Activated CD8-positive, alpha-beta T cell treated with anti-CD3 and anti-CD28 coated beads for 36 hours (primary cell): Measurements from ENCODE around the gene FAM53C. TPM values are rescaled to one million over a fixed set of nuclear protein-coding genes. Genes with fewer than 3 reads are reported as not detected.

ENCODE experiments used
- ATAC-seq: fragments of 200-7000 bp; cut with Tn5 transposase; one replicate; pipeline ENCODE4 v1.10.0; 2021; ENCODE audit warnings: mild to moderate bottlenecking, moderate library complexity
- CTCF ChIA-PET: fragments of 350-600 bp; sonication (Branson Sonifier 250); formaldehyde crosslinking; loops from one replicate; lab custom pipeline; 2021; ENCODE audit warnings: antibody characterized with exemption; lab: Charles Lee
- POLR2A ChIA-PET: fragments of 350-600 bp; sonication (Branson Sonifier 250); formaldehyde crosslinking; loops from one replicate; lab custom pipeline; 2021; ENCODE audit warnings: antibody characterized with exemption; lab: Charles Lee
- DNase-seq: peaks from one replicate; pipeline ENCODE4 v3.0.0-alpha.2; 2020
- H3K27ac Mint-ChIP-seq: one replicate; pipeline ENCODE4 v1.8.0; 2021; ENCODE audit warnings: mild to moderate bottlenecking, mixed read lengths
- H3K27me3 Mint-ChIP-seq: one replicate; pipeline ENCODE4 v1.8.0; 2021; ENCODE audit warnings: mixed read lengths
- H3K36me3 Mint-ChIP-seq: one replicate; pipeline ENCODE4 v1.8.0; 2021; ENCODE audit warnings: low read depth, mixed read lengths
- H3K4me1 Mint-ChIP-seq: one replicate; pipeline ENCODE4 v1.8.0; 2021; ENCODE audit warnings: low read depth, mixed read lengths
- H3K4me3 Mint-ChIP-seq: one replicate; pipeline ENCODE4 v1.8.0; 2021; ENCODE audit warnings: mild to moderate bottlenecking, moderate library complexity, mixed read lengths
- H3K9me3 Mint-ChIP-seq: one replicate; pipeline ENCODE4 v1.8.0; 2021; ENCODE audit warnings: mixed read lengths
- intact Hi-C: fragments of 100-400 bp; cut with micrococcal nuclease; formaldehyde crosslinking; loops from one replicate; pipeline ENCODE4 v1.10.0; 2022
- total RNA-seq, 2 experiments: library from RNA; stranded (reverse); gene quantifications; one replicate each; pipeline ENCODE4 v1.2.3, GENCODE V29; 2021
- TF ChIP-seq, protein P1 (sequence below): fragments of 200-600 bp; IDR thresholded peaks from one replicate; pipeline ENCODE4 v1.8.0; 2022; ENCODE audit warnings: antibody characterized with exemption, mild to moderate bottlenecking

The FAM53C gene
- total RNA-seq, 2 experiments from 2014 or later = 25.8 to 29.1 TPM

GRCh38 chr5:138366632-138367382 lies 28.7 kb downstream of the FAM53C start:
- intact Hi-C loops = no loop called here
- DNase-seq (no peak), ATAC-seq (no peak)
- TF ChIP-seq, protein P1, sequence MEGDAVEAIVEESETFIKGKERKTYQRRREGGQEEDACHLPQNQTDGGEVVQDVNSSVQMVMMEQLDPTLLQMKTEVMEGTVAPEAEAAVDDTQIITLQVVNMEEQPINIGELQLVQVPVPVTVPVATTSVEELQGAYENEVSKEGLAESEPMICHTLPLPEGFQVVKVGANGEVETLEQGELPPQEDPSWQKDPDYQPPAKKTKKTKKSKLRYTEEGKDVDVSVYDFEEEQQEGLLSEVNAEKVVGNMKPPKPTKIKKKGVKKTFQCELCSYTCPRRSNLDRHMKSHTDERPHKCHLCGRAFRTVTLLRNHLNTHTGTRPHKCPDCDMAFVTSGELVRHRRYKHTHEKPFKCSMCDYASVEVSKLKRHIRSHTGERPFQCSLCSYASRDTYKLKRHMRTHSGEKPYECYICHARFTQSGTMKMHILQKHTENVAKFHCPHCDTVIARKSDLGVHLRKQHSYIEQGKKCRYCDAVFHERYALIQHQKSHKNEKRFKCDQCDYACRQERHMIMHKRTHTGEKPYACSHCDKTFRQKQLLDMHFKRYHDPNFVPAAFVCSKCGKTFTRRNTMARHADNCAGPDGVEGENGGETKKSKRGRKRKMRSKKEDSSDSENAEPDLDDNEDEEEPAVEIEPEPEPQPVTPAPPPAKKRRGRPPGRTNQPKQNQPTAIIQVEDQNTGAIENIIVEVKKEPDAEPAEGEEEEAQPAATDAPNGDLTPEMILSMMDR = no peak
- Mint-ChIP-seq H3K27ac (no peak overlapping the region), H3K4me1 (peaks cover 35% of the 10 kb centered on the region), H3K4me3 (no peak overlapping the region), H3K27me3 (no peaks in the 10 kb centered on the region), H3K9me3 (no peaks in the 10 kb centered on the region), H3K36me3 (no peaks in the 10 kb centered on the region)
- ChIA-PET POLR2A (interaction anchor here (0.5 to 0.6 kb wide), 2 partner anchors 19 to 169 kb away, joined by 3 read pairs; no protein-coding TSS in a partner anchor), CTCF (interaction anchor here (8.1 kb wide), 1 partner anchor 14 kb away, joined by 89 read pairs; the partner anchor contains the start of gene KDM3B)

GRCh38 chr5:138369261-138369660 lies 31.2 kb downstream of the FAM53C start:
- intact Hi-C loops = no loop called here
- Mint-ChIP-seq H3K4me3 (no peak overlapping the region), H3K36me3 (no peaks in the 10 kb centered on the region), H3K9me3 (no peaks in the 10 kb centered on the region), H3K4me1 (peaks cover 41% of the 10 kb centered on the region), H3K27me3 (no peaks in the 10 kb centered on the region), H3K27ac (peak overlapping the region; percentile 6)
- DNase-seq (no peak), ATAC-seq (no peak)
- ChIA-PET POLR2A (interaction anchor here (1.2 to 1.7 kb wide), 2 partner anchors 20 to 70 kb away, joined by 3 to 6 read pairs; partner anchors contain the start of gene REEP2), CTCF (interaction anchor here (1.4 to 8.1 kb wide), 2 partner anchors 16 to 38 kb away, joined by 3 to 89 read pairs; partner anchors contain the start of genes CDC25C and KDM3B)
- TF ChIP-seq, protein P1 = no peak

- Mint-ChIP-seq H3K4me3 (no peak overlapping the region), H3K27me3 (no peaks in the 10 kb centered on the region), H3K4me1 (peaks cover 38% of the 10 kb centered on the region), H3K36me3 (no peaks in the 10 kb centered on the region), H3K9me3 (no peaks in the 10 kb centered on the region), H3K27ac (peak overlapping the region; percentile 6)
- intact Hi-C loops = no loop called here
- ChIA-PET CTCF (interaction anchor here (1.4 to 8.1 kb wide), 3 partner anchors 17 to 38 kb away, joined by 3 to 89 read pairs (median 3); partner anchors contain the start of genes CDC25C and KDM3B), POLR2A (interaction anchor here (1.2 to 1.7 kb wide), 2 partner anchors 20 to 69 kb away, joined by 3 to 6 read pairs; partner anchors contain the start of gene REEP2)
- DNase-seq (no peak), ATAC-seq (no peak)
- TF ChIP-seq, protein P1 = no peak
Measured at GRCh38 chr5:138369706-138370105, 31.6 kb downstream of the FAM53C start.

GRCh38 chr5:138370537-138370936 lies 32.5 kb downstream of the FAM53C start:
- Mint-ChIP-seq H3K9me3 (no peaks in the 10 kb centered on the region), H3K27ac (no peak overlapping the region), H3K4me3 (no peak overlapping the region), H3K4me1 (peaks cover 36% of the 10 kb centered on the region), H3K36me3 (no peaks in the 10 kb centered on the region), H3K27me3 (no peaks in the 10 kb centered on the region)
- DNase-seq (no peak), ATAC-seq (no peak)
- ChIA-PET POLR2A (no interaction called here), CTCF (interaction anchor here (1.0 to 8.1 kb wide), 4 partner anchors 16 to 32 kb away, joined by 3 to 89 read pairs (median 3); partner anchors contain the start of gene KDM3B)
- TF ChIP-seq, protein P1 = no peak
- intact Hi-C loops = no loop called here

DNA sequence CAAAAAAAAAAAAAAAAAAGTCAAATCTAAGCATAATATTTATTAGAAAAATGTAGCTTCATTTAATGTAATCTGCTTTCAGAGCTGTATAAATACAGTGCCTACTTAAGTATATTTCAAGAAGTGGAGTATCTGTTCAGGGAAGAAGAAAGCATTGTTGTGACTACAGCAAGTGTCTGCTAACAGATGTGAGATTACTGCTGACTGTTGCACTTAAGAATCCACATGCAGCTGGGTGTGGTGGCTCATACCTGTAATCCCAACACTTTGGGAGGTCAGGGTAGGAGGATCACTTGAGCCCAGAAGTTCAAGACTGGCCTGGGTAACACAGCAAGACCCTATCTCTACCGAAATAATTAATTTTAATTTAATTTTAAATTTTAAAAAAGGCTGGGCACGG lies 33.4 kb downstream of the FAM53C start:
- ATAC-seq = no peak
- intact Hi-C loops = no loop called here
- Mint-ChIP-seq H3K4me1 (peaks cover 30% of the 10 kb centered on the region), H3K9me3 (no peaks in the 10 kb centered on the region), H3K4me3 (no peak overlapping the region), H3K27me3 (no peaks in the 10 kb centered on the region), H3K36me3 (peaks cover 3% of the 10 kb centered on the region), H3K27ac (no peak overlapping the region)
- no peak for DNase-seq
- POLR2A ChIA-PET = interaction anchor here (0.5 kb wide), 1 partner anchor 23 kb away, joined by 3 read pairs; no protein-coding TSS in a partner anchor
- TF ChIP-seq, protein P1 = no peak
- CTCF ChIA-PET = interaction anchor here (0.8 to 8.1 kb wide), 2 partner anchors 18 to 34 kb away, joined by 3 to 89 read pairs; partner anchors contain the start of gene KDM3B
